MM.1S (cell line): ENCODE measurements around the gene PPP1R13B.

Experiments
- DNase-seq: peaks from one replicate; pipeline ENCODE4 v3.0.0-alpha.2; 2015
- H2AFZ ChIP-seq: fragments of 300-600 bp; sonication (generic); 2 replicates; pipeline ENCODE4 v1.6.0; 2016; ENCODE audit warnings: antibody characterized with exemption, low read length
- H3F3A ChIP-seq: fragments of 300-600 bp; sonication (generic); 2 replicates; pipeline ENCODE4 v1.6.1; 2016; ENCODE audit warnings: mild to moderate bottlenecking, antibody characterized with exemption, low read length, moderate library complexity, mixed read lengths; ENCODE audit not compliant: insufficient read depth
- H3K27ac ChIP-seq: fragments of 300-600 bp; sonication (generic); 2 replicates; pipeline ENCODE4 v1.5.1; 2016; ENCODE audit warnings: mild to moderate bottlenecking, low read length
- H3K27me3 ChIP-seq: fragments of 300-600 bp; sonication (generic); replicated peaks from 2 replicates; pipeline ENCODE4 v1.6.0; 2016; ENCODE audit warnings: low read length; ENCODE audit not compliant: insufficient read depth
- H3K36me3 ChIP-seq: fragments of 300-600 bp; sonication (generic); replicated peaks from 2 replicates; pipeline ENCODE4 v1.6.1; 2016; ENCODE audit warnings: mild to moderate bottlenecking, low read length, mixed read lengths; ENCODE audit not compliant: insufficient read depth
- H3K4me1 ChIP-seq: fragments of 300-600 bp; sonication (generic); 2 replicates; pipeline ENCODE4 v1.6.1; 2016; ENCODE audit warnings: low read length, mixed read lengths
- H3K4me2 ChIP-seq: fragments of 300-600 bp; sonication (generic); 2 replicates; pipeline ENCODE4 v1.6.0; 2016; ENCODE audit warnings: low read depth, low read length
- H3K4me3 ChIP-seq: fragments of 300-600 bp; sonication (generic); 2 replicates; pipeline ENCODE4 v1.5.1; 2016; ENCODE audit warnings: low read length, mixed read lengths
- H3K79me2 ChIP-seq: fragments of 300-600 bp; sonication (generic); 2 replicates; pipeline ENCODE4 v1.6.1; 2016; ENCODE audit warnings: mixed run types, low read length, mixed read lengths
- H3K9ac ChIP-seq: fragments of 300-600 bp; sonication (generic); 2 replicates; pipeline ENCODE4 v1.6.1; 2016; ENCODE audit warnings: low read length, mixed read lengths
- H3K9me2 ChIP-seq: fragments of 300-600 bp; sonication (generic); replicated peaks from 2 replicates; pipeline ENCODE4 v1.6.1; 2016; ENCODE audit warnings: mild to moderate bottlenecking, low read length, mixed read lengths; ENCODE audit not compliant: insufficient read depth
- H3K9me3 ChIP-seq: fragments of 300-600 bp; sonication (generic); replicated peaks from 2 replicates; pipeline ENCODE4 v1.6.1; 2016; ENCODE audit warnings: mild to moderate bottlenecking, low read length, mixed read lengths; ENCODE audit not compliant: insufficient read depth
- H4K20me1 ChIP-seq: fragments of 300-600 bp; sonication (generic); 2 replicates; pipeline ENCODE4 v1.6.1; 2016; ENCODE audit warnings: mild to moderate bottlenecking, low read length, moderate library complexity, mixed read lengths; ENCODE audit not compliant: insufficient read depth
- CTCF ChIP-seq: fragments of 300-600 bp; sonication (generic); IDR thresholded peaks from 2 replicates; pipeline ENCODE4 v1.5.1; 2016; ENCODE audit warnings: antibody characterized with exemption, low read length, mixed read lengths
- EZH2 ChIP-seq: fragments of 300-600 bp; sonication (generic); optimal IDR thresholded peaks from 2 replicates; pipeline ENCODE3; 2017; ENCODE audit warnings: low read depth, mild to moderate bottlenecking, antibody characterized with exemption, low read length, mixed read lengths
- EZH2phosphoT487 ChIP-seq: fragments of 300-600 bp; sonication (generic); IDR thresholded peaks from 2 replicates; pipeline ENCODE4 v1.6.1; 2018; ENCODE audit warnings: antibody characterized with exemption, low read length

PPP1R13B gene

DNA sequence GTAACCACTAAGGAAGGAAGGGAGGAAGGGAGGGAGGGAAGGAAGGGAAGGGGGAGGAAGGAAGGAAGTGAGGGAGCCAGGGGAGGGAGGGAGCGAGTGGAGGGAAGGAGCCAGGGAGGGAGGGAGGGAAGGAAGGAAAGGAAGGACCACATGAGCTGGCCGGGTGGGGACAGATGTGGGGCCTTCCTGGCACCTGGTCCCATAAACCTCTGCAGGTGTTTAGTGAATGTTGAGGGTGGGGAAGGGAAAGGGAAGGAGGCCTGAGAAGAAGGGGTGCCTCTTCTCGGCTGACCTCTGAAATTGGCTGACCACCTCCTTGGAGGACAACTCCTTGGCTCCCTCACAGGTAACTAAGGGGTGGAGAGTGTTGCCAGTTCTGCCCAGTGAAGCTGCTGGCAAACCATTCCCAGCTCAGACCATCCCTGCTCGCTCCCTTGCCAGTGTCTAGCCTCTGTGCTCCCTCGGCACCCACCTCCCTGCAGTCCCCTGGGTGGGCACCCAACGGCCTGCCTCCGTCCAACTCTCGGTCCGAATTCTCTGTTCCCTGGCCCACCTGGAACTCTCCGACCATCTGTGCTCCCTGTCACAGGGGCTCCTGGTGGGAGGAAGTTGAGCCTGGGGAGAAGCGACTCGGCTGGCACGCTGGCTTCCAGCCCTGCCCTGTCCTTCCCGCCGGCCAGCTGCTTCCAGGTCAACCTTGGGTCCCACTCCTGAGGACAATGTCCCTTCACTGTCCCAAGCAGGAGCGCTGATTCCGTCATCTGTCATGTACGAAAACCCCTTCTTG lies 12.2 kb upstream of the PPP1R13B start:
- Histone ChIP-seq H3K4me3 (no peak overlapping the region), H3F3A (no peaks in the 10 kb centered on the region), H2AFZ (no peak overlapping the region), H3K4me2 (no peak overlapping the region), H3K9ac (no peak overlapping the region), H3K79me2 (no peaks in the 10 kb centered on the region), H3K27ac (no peak overlapping the region), H3K4me1 (no peaks in the 10 kb centered on the region), H3K9me2 (no peaks in the 10 kb centered on the region), H3K36me3 (no peaks in the 10 kb centered on the region), H3K9me3 (no peaks in the 10 kb centered on the region), H3K27me3 (no peaks in the 10 kb centered on the region; the same call in none of the 2 replicates), H4K20me1 (no peaks in the 10 kb centered on the region)
- DNase-seq, result no peak
- TF ChIP-seq CTCF (no peak), EZH2 (no peak), EZH2phosphoT487 (no peak)

DNA sequence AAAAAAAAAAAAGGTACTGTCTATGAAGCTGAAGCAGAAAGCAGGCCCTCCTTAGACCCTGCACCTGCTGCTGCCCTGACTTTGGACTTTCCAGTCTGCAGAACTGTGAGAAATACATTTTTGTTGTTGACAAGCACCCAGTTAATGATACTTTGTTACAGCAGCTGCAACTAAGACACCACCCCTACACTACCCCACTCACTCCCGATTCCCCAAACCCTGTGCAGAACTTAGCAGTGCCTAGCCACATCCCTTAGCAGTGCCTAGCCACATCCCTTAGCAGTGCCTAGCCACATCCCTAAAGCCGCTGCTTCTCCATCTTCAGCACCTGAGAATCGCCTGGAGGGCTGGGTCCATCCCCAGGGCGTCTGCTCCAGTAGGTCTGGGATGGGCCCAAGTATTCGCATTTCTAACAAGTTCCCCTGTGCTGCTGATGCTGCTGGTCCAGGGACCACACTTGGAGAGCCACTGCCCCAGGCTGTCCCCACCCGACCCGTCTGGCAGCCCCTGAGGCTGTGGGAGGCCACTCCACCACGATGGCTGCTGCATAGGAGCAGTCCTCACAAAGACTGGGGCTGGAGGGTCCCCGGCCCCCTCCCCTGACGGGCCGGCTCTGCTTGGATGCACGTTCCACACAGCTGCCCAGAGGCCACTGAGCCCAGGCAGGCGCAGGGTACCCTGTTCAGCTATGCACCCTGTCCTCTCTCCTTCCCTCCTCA lies 10.8 kb upstream of the PPP1R13B start:
- no peak overlapping the region for H3K9ac ChIP-seq
- H4K20me1 ChIP-seq, result no peaks in the 10 kb centered on the region
- no peak overlapping the region for H3K4me2 ChIP-seq
- DNase-seq, result no peak
- TF ChIP-seq EZH2, result no peak
- TF ChIP-seq EZH2phosphoT487, result no peak
- TF ChIP-seq CTCF, result no peak
- H3K27ac ChIP-seq, result no peak overlapping the region
- no peak overlapping the region for H2AFZ ChIP-seq
- no peaks in the 10 kb centered on the region for H3K79me2 ChIP-seq
- H3K9me3 ChIP-seq, result no peaks in the 10 kb centered on the region
- H3F3A ChIP-seq, result no peaks in the 10 kb centered on the region
- H3K27me3 ChIP-seq, result no peaks in the 10 kb centered on the region; the same call in none of the 2 replicates
- no peaks in the 10 kb centered on the region for H3K4me1 ChIP-seq
- no peaks in the 10 kb centered on the region for H3K9me2 ChIP-seq
- no peaks in the 10 kb centered on the region for H3K36me3 ChIP-seq
- H3K4me3 ChIP-seq, result no peak overlapping the region

- TF ChIP-seq EZH2, result no peak
- no peak for TF ChIP-seq CTCF
- no peak overlapping the region for H3K27ac ChIP-seq
- no peak overlapping the region for H3K4me2 ChIP-seq
- H3F3A ChIP-seq, result no peaks in the 10 kb centered on the region
- no peaks in the 10 kb centered on the region for H3K4me1 ChIP-seq
- no peak for DNase-seq
- H3K9me3 ChIP-seq, result no peaks in the 10 kb centered on the region
- no peaks in the 10 kb centered on the region; the same call in none of the 2 replicates for H3K27me3 ChIP-seq
- H4K20me1 ChIP-seq, result no peaks in the 10 kb centered on the region
- no peaks in the 10 kb centered on the region for H3K36me3 ChIP-seq
- no peaks in the 10 kb centered on the region for H3K79me2 ChIP-seq
- H2AFZ ChIP-seq, result no peak overlapping the region
- no peak overlapping the region for H3K4me3 ChIP-seq
- H3K9me2 ChIP-seq, result no peaks in the 10 kb centered on the region
- no peak overlapping the region for H3K9ac ChIP-seq
Measured at GRCh38 chr14:103857256-103857655, 9.9 kb upstream of the PPP1R13B start.
